Stimulated activated CD4-positive, alpha-beta T cell treated with anti-CD3 and anti-CD28 coated beads, Interleukin-1b, Interleukin-23, amount 100 ng/mL, for 1 hour (primary cell): ENCODE results near the gene NLGN1.

Experiments
- DNase-seq, 2 donors: peaks; one replicate each; pipeline ENCODE4 v3.0.0-alpha.2; 2020; ENCODE audit warnings: low read depth in 2 of 2

Gene NLGN1

DNA sequence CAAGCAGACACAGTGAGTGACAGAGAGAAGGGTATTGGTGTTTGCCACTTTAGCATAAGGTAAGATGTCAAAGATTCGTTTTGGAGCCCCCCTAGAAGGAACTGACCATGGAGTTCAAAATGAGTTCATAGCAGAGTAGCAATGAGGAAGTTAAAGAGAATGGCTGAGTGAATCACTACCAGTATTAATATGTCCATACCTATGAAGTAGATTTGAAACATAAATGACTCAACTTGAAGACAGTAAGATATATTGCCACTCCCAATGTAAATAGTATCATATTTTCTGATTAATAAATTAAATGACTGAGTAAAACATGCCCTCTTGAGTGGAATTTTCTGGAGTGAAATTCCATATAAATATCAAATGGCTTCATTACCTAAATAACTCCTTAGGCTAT, 675.1 kb downstream of the NLGN1 start:
- DNase-seq: no peak

DNA sequence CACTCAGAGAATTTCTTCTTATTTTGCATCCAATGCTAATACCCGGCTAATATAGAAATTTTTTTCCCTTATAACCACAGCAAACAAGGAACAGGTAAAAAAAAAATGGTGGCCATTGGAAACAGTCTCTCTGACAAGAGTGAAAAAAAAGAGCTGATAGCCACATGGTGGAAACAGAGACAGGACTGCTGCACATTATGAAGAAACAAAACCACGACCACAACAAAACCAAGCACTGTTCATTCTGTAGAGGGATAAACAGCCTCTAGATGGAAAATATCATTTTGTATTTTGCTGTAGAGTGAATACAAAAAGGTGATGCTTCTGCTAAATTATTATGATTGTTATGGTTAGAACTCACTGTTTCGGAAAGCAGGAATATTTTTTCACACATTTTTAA, 686.2 kb downstream of the NLGN1 start:
- no peak for DNase-seq

DNA sequence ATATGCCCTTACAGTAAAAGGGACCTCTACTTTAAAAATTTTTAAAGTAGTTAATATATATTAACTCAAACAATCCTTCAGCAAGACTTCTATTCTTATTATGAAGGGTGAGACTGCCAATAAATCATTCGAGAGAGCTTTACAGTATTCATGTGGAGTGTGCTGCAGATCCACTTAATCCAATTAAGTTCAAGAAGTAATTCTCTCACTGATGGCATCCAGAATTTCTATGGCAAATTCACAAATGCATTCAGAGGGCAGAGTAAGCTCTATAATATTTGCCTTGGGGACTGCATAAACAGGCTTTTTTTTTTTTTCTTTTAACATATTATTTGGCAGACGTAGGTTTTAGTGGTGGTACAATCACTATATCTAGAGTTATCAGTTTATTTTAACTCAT, 692.0 kb downstream of the NLGN1 start:
- no peak for DNase-seq

DNA sequence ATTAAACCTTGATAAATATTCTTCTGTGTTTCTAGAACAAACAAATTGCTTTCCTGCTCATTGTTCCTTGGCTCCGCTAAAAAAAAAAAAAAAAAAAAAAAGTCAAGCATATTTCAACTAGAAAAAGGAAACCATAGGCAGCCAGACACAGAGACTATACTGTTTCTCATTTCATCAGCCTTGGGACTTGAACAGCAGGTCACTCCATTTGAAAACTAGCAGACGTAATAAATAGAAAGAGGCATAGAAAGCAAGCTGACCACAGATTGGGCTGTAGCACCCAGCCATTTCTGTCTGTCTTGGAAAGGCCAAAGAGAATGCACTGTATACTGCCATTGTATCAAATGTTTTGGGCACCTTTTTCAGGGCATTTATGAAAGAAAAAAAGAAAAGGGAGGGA, 697.1 kb downstream of the NLGN1 start:
- DNase-seq: no peak

DNA sequence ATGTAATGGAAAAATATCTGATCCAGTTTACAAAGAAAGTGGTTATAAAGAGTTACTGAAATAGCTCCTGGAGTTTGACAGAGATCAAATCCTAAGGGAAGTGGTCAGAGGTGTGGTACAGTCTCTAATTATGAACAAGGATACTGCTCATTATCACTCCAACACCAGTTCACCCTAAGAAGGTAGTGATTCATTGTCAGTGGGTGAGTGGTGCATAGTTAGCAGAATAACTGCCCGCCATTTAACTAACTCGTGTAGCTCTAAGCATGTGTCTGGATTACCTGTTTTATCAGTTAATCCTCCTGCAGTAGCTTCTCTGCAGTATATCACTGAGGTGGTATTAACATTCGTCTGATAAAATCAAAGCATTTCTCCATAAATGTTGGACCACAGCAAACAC, 700.1 kb downstream of the NLGN1 start:
- DNase-seq: no peak

DNA sequence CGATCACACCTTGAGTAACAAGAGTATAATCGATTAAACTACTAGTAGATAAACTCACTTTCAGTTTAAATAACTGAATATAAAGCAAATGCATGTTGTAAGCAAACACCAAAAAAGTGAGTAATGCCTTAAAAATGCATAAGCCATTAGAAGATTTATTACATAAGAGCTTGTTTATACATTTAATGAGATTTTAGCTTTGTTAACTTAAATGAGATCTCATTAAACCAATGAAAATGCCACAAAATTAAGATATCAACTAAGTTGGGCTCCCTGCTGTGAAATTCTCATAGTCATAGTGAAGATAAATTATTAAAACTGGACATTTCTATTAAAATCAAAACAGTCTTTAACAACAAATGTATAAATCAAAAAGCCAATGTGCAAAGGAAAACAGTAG, 701.2 kb downstream of the NLGN1 start:
- no peak for DNase-seq

DNA sequence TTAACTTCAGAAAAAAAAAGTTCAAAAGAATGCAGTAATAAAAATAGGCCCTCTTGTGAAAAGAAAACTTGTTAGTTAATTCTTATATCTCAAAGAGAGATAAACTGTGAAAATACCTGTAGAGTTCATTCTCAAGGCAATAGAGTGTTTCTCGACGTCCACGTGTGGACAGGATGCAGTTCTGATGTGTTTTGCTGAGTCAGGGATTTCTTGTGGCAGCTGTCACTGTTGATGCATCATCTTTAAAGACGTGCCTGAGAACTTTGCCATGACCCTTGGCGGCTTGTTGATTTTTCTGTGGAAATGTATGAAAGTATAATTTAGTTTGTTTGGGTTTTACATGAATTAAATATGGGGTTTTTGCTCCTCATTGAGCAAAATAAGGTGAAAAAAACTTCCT, 702.2 kb downstream of the NLGN1 start:
- no peak for DNase-seq

DNA sequence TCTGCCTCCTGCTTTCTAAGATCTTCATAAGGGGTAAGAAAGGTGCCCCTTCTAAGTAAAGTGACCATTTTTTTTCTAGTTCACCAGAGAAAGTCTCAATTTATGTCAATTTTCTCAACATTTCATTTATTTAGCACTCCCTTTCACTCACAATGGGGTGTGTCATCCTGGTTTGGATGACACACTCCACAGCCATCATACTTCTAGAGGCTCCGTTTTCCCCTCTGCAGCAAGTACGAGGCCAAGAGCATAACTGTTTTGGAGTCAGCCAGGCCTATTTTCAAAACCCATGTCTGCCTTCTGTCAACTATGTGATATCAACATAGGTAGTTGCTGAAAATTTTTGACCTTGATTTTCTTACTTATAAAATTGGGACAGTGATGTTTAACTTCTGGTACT, 703.2 kb downstream of the NLGN1 start:
- DNase-seq: no peak

DNA sequence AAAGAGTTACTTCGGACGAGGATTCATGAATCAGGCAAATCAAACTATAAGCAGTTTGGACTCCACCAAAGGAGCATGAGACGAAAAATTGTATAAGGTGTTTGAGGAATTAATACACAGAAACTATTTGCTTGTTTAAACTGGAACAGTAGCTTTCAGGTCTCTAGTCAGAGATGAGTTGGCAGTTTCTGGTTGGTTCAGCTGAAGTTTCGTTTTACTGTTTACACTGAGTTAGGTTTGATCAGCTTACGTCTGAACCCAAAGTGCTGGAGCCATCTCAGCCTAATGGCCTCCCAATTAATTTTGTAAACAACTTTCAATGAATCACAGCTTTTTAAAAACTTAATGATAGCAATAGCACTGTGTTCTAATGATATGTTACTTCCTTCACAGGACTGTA, 703.7 kb downstream of the NLGN1 start:
- DNase-seq: no peak

DNA sequence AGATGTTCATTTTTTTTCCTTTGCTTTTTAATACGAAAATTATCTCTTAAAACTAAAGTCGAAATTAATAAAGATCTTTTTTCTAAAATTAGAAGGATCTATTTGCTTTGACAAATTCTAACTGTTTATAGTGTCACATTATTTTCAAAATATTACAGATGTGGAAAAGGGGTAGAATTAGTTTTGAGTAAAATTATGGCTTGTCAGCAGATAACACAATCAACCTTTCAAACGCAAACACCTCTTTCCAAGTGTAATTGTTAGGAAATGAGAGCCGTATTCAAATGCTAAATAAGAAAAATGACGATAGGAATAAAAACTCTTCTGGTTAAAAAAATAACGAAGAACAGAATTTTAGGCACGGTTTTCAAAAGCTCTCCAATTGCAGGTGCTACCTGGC, 704.7 kb downstream of the NLGN1 start:
- no peak for DNase-seq

DNA sequence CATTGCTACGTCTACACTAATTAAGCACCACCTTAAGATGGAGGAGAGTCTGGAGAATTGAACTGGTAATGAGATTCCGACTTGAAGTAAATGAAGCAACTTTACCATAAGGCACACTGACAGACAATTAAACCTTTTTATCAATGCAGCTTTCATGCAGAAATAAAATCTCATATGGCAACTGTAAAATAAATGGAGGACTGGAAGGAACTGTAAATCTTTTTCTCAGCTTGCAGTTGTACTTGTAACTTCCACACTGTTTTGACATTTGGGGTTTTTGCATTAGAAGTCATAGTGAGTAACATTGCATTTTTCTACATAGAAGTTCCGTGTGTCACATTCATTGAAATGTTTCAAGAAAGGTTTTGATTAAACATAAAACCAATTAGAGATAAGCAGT, 705.3 kb downstream of the NLGN1 start:
- no peak for DNase-seq

DNA sequence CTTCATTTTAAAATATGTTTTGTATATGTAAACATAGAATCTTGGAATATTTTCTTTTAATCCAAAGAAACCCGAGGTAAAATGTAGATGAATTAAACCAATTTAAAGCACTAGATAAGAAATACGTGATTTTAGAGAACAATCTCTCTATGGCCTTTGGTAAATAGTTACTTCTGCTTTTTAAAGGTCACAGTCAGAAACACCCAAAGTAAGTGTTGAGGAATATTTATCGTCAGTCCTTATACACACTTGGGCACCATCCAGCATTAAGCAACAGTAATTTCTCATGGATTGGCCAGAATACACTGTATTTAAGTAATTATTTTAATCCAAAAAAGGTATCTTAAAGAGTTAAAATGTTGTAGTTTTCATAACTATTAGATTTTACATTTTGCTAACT, 713.2 kb downstream of the NLGN1 start:
- DNase-seq: no peak

DNA sequence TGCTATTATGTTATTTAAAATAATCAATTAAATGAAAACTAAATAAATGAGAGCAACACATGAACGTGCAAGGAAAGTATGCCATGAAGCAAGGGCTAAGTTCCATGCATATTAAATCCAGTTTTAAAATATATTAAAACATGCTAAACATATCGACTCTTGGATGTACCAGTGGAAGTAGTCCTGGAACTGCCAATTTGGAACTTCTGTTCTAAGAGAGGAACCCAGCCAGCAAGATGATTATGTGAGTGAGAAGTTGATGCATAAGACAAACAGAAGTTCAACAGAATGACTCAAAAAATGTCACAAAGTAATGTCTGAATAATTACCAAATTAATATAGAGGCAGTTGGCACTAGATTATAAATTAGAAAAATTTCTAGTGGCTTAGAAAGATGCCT, 714.2 kb downstream of the NLGN1 start:
- no peak for DNase-seq

DNA sequence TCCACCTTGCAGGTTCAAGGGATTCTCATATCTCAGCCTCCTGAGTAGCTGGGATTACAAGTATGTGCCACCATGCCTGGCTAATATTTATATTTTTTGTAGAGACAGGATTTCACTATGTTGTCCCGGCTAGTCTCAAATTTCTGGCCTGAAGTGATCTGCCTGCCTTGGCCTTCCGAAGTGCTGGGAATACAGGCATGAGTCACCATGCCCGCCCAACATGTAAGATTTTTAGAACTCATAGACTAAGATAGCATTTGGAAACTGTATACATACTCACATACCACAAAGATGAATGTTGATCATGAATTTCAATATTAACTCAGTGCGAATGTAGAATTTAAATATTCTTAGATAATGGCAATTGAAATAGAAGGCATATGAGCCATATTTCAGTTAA, 718.9 kb downstream of the NLGN1 start:
- no peak for DNase-seq

DNA sequence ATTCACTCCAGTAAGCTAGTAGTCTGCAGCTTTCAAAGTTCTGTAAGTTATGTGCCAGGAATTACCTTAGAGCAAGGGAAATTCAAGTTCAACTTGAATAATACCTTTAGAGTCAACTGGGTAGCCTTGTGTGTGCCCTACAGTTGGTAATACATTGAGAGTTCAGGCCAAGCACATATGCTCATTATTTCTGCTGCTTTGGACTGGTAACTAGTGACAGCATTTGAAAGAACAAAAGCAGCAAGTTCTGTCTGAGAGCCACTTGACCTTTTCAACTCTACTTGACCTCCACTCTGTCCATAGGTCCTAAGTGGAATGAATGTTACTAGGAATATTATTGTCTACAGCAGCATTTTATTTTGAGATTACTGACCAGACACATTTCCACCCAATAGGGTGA, 723.5 kb downstream of the NLGN1 start:
- DNase-seq: no peak

DNA sequence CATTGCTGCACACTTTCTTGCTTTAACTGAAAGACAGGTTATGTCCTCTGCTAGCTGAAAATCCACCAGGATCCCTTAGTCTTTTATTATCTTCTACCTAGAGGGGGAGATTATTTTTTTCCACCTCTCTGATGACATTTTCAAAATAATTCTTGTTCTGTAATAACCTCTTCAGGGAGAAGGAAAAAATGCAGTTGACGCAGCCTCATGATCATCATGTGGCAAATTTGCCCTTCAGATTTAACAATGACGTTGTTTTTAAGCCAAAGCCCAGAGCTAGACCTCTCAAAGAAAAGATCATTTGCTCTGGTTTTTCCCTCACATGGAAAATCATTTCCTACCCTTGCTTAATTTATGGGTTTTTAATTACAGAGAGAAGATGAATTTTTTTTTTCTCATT, 724.9 kb downstream of the NLGN1 start:
- DNase-seq: no peak

DNA sequence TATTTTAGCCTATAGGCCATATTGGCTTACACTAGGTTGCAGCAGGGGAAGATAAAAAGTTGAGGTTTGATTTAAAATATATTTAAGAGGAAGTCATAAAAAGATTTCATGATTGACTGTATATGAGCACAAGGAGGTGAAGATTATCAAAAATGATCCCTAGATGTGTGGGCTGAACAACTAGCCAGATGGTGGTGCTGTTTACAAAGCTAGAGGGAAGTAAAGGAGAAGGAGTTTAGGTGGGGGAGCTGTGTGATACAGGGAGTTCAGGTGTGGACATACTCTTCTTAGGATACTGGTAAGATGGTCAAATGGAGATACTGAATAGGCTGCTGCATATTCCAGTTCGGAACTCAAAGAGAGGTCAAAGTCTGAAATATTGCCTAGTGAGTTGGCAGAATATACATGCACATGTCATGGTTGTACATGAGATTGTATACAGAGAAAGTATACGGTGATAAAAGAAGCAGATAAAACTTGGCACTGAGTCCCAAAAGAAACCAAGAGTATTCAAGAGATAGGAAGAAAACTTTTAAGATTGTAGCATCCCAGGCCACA, 727.8 kb downstream of the NLGN1 start:
- DNase-seq: no peak

DNA sequence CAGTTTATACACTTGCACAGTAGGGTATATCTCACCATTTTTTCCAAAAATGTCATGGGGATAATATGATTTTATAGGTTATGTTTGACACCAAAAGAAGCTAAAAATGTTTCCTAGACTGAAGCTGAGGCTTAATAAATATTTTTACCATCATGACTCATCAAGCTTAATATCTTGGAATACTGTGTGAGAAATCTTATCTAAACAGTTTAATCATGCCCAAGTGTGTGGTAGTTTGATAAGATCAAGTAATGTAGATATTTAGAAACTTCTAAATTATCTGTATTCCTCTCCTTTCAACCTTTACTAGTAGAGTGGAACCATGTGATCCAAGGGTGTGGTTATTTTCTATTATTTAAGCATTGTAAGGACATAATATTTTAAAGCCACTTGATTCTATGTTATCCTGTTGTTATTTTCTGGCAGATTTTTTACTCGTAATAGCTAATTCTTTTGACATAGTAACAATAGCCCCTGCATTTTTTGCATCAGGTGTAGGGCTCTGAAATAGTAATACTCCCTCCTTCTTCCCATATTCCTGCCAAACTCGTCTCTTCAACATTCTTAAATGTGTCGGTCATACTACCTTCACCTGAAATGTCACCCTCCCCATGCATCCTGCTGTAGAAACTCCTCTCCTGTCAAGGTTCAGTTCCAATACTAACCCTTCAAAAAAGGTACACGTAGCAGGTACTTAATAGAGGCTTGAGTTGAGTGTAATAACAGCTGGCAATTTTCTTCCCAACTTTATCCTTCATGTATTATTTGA, 729.6 kb downstream of the NLGN1 start:
- no peak for DNase-seq

DNA sequence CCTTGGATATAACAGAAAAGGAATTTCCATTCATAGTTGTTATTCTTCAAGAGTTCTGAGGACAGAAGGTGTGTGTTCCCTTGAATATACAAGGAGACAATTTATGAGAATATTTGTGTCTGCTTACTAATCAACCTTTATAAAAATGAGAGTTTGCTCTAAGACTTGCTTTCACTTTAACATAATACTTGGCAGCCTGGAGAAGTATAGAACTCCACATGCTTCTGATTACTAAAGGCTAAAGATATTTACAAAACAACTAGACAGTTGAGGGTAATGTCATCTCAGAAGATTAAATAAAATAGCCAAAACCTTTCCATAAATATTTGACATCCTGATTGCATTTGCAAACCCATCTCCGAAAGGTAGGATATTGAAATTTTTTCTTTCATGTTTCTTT, 734.5 kb downstream of the NLGN1 start:
- no peak for DNase-seq

DNA sequence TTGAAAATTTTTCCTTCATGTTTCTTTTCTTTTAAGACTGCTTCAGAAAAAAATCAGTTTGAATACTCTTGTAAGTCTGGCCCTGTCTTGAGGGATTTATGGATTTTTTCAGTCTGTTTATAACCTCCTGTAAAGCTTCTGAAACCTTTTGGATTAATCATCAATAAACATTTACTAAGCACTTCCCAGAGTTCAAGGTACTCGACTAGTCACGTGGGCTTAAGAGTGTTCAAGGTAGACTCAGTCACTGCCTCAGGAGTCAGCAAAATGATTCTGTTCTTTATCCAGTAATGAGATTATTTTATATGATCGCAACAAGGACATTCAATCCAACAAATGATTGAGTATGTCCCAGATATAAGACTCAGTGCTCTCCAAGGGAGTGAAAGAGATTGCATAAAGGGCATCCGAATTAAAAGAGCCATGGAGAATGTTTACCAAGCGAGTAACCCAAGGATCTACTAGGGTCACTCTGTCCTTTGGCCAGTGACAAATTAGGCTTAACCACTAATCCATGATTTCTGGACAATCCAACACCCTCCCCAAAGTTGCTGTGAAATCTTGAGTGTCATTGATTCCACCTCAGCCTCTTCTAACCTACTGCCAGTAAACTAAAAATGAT, 735.0 kb downstream of the NLGN1 start:
- no peak for DNase-seq

DNA sequence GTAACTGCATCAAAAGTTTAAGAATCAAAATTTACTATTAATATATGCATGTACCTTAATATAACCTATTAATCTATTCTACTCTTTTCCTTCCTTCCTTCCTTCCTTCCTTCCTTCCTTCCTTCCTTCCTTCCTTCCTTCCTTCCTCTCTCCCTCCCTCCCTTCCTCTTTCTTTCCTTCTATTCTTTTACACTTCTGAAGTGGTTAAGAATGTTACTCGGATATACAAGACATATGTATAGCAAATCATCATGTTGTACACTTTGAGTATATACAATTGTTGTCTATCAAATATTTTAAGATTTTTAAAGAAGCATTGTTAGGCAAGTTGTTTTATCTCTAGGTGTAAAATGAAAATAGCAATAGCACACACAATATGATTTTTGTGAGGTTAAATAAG, 748.5 kb downstream of the NLGN1 start:
- no peak for DNase-seq

DNA sequence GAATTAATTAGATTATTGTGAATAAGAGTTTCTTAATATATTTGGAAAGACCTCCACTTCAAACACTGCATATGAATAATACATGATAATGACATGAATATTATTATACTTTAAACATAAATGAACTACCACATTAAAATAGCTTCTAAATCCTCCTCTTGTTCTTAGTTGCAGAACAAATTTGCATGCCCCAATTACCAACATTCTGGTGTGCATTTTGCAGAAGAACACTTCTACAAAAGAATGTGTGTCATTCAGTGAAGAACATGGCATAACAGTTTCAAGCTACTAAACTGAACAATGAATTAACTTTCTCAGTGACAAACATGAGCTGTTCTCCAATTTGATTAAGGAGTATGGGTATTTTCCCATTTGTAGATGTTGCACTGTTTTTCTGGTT, 750.3 kb downstream of the NLGN1 start:
- DNase-seq: no peak

DNA sequence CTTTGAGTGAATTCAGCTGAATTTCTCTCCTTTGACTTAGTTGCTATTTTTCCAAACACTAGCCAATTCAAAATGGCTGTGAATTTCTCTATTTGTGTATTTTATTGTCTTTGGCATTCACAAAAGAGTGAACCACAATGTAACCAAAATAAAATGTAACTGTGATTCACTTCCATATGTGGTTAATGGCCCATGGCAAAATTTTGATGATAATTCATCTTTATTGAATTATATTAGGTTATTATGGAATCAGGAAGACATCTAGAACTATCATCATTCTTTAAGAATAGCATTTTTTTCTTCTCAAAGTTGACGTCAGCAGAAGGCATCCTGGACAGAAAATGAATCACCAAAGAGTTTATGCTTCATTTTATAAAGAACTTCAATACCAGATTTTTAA, 756.3 kb downstream of the NLGN1 start:
- no peak for DNase-seq

DNA sequence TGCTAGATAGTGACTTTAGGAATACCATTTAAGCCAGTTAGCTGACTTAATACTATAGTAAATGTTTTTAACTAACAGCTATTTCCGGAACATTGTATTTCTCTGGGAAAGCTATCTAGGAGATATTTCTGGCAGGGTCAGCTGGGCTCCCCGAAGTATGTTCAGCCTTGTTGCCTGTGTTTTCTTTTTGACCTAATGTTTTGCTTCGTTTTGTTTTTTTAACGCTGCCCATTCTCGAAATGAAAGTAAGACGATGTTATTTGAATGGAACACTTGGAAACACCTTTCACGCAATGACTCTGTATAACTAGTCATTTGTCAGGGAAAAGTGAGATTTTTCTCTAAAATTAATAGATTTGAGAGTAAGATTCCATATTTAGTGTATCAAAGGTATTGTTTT, 758.7 kb downstream of the NLGN1 start:
- DNase-seq: no peak
